ENCODE data around the gene ZNF23.

GRCh38 chr16:71425746-71426068, 36.3 kb downstream of the ZNF23 start:
- no peak for TF ChIP-seq RARB (CRISPR knock-in tag; IDR thresholded peaks at IDR 0.05)
- no peak for TF ChIP-seq GLIS3 (CRISPR knock-in tag; IDR thresholded peaks at IDR 0.05)
- no peak for TF ChIP-seq ZNF565 (CRISPR knock-in tag; conservative IDR thresholded peaks at IDR 0.05; ENCODE audit: low read depth)
- no peak for TF ChIP-seq ZFP30 (CRISPR knock-in tag; IDR thresholded peaks at IDR 0.05)
- TF ChIP-seq PPARA (CRISPR knock-in tag; IDR thresholded peaks at IDR 0.05; ENCODE audit: borderline replicate concordance), result no peak

Measured in SK-N-SH treated with all-trans-retinoic acid at 6 μM for 48 hours (cell line).